ENCODE results near the gene TEX38.

DNA sequence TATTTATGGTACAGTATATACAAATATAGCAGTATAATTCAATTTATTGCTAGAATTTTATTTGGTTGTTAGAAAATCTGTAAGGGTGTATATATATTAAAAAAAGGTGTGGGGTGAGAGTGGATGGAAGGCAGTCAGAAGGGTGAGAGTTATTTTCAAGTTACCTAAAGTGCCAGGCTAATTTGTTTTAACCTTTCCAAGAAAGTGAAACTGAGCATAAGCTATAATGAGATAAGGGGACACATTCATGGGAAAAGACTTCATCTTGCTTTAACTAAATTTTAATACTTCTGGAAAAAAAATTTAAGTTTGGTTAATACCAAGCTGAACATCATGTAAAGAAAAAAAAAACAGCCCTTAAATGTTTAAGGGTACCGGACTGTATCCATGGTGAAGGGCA, 4.9 kb downstream of the TEX38 start:
- TF ChIP-seq, protein P1, sequence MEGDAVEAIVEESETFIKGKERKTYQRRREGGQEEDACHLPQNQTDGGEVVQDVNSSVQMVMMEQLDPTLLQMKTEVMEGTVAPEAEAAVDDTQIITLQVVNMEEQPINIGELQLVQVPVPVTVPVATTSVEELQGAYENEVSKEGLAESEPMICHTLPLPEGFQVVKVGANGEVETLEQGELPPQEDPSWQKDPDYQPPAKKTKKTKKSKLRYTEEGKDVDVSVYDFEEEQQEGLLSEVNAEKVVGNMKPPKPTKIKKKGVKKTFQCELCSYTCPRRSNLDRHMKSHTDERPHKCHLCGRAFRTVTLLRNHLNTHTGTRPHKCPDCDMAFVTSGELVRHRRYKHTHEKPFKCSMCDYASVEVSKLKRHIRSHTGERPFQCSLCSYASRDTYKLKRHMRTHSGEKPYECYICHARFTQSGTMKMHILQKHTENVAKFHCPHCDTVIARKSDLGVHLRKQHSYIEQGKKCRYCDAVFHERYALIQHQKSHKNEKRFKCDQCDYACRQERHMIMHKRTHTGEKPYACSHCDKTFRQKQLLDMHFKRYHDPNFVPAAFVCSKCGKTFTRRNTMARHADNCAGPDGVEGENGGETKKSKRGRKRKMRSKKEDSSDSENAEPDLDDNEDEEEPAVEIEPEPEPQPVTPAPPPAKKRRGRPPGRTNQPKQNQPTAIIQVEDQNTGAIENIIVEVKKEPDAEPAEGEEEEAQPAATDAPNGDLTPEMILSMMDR (IDR thresholded peaks at IDR 0.05) = no peak
- TF ChIP-seq POLR2AphosphoS5 (IDR thresholded peaks at IDR 0.05) (no peak), POLR2A (IDR thresholded peaks at IDR 0.05) (no peak)
